Measurements from ENCODE around the gene DTX3.

DNA sequence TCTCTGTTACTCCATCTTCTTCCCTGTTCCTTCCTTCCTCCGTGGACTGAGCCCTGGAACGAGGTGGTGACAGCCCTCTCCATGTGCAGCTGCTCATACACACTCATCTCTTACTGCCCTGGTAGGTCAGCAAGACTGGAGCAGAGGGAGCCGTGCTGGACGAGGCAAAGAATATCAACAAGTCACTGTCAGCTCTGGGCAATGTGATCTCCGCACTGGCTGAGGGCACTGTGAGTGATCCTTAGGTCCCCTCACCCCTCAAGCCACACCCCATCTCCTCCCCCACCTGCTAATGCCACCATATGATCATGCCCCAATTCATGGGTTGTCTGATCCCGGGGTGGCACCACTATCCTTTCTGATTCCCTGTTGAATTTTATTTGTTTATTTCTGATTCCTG, 35.8 kb upstream of the DTX3 start:
- no peak for TF ChIP-seq ZNF317 (CRISPR knock-in tag; IDR thresholded peaks at IDR 0.05; ENCODE audit: borderline replicate concordance, low read depth)
- TF ChIP-seq, protein P1, sequence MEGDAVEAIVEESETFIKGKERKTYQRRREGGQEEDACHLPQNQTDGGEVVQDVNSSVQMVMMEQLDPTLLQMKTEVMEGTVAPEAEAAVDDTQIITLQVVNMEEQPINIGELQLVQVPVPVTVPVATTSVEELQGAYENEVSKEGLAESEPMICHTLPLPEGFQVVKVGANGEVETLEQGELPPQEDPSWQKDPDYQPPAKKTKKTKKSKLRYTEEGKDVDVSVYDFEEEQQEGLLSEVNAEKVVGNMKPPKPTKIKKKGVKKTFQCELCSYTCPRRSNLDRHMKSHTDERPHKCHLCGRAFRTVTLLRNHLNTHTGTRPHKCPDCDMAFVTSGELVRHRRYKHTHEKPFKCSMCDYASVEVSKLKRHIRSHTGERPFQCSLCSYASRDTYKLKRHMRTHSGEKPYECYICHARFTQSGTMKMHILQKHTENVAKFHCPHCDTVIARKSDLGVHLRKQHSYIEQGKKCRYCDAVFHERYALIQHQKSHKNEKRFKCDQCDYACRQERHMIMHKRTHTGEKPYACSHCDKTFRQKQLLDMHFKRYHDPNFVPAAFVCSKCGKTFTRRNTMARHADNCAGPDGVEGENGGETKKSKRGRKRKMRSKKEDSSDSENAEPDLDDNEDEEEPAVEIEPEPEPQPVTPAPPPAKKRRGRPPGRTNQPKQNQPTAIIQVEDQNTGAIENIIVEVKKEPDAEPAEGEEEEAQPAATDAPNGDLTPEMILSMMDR (IDR thresholded peaks at IDR 0.05): no peak
- TF ChIP-seq TCF7 (CRISPR knock-in tag; IDR thresholded peaks at IDR 0.05; ENCODE audit: low read depth): no peak
- TF ChIP-seq FOXP1 (CRISPR knock-in tag; IDR thresholded peaks at IDR 0.05; ENCODE audit: borderline replicate concordance): no peak
- no peak for TF ChIP-seq CREB1 (CRISPR knock-in tag; IDR thresholded peaks at IDR 0.05)
- TF ChIP-seq ZNF263 (CRISPR knock-in tag; IDR thresholded peaks at IDR 0.05; ENCODE audit: low read depth): no peak
- no peak for TF ChIP-seq ZNF121 (CRISPR knock-in tag; IDR thresholded peaks at IDR 0.05)
- no peak for TF ChIP-seq ELF4 (CRISPR knock-in tag; IDR thresholded peaks at IDR 0.05; ENCODE audit: low read depth)
- TF ChIP-seq, protein P2, sequence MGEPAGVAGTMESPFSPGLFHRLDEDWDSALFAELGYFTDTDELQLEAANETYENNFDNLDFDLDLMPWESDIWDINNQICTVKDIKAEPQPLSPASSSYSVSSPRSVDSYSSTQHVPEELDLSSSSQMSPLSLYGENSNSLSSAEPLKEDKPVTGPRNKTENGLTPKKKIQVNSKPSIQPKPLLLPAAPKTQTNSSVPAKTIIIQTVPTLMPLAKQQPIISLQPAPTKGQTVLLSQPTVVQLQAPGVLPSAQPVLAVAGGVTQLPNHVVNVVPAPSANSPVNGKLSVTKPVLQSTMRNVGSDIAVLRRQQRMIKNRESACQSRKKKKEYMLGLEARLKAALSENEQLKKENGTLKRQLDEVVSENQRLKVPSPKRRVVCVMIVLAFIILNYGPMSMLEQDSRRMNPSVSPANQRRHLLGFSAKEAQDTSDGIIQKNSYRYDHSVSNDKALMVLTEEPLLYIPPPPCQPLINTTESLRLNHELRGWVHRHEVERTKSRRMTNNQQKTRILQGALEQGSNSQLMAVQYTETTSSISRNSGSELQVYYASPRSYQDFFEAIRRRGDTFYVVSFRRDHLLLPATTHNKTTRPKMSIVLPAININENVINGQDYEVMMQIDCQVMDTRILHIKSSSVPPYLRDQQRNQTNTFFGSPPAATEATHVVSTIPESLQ (CRISPR knock-in tag; IDR thresholded peaks at IDR 0.05): no peak
- no peak for TF ChIP-seq SOX15 (CRISPR knock-in tag; IDR thresholded peaks at IDR 0.05)
